SK-N-MC (cell line): ENCODE measurements around the gene ACER3.

ENCODE experiments used
- EZH2 ChIP-seq: fragments of 200-600 bp; sonication (generic); IDR thresholded peaks from one replicate; pipeline ENCODE4 v1.6.1; 2017; ENCODE audit warnings: antibody characterized with exemption
- POLR2AphosphoS5 ChIP-seq: IDR thresholded peaks from 2 replicates; pipeline ENCODE4 v1.6.1; 2012; ENCODE audit warnings: mild to moderate bottlenecking, low read depth, low read length, borderline replicate concordance

DNA sequence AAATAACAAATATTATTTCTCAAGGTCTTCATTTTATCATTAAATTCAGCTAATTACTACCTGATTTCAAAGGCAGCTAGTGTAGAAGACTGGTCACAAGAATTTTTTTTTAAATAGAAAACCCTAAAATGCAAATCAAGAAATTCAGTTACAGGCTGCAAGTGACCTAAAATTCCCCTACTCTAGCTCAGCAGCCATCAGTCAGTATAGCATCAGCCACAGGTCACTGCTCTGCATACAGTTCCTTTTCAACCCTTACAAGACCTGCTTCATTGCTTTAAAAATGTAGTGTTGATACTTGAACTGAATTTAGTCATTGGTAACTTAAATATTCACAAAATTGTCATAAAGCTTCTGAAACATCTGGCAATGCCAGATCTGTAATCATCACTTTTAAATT, 164.0 kb downstream of the ACER3 start:
- TF ChIP-seq EZH2 (no peak), POLR2AphosphoS5 (no peak)
